HCT116 (cell line): ENCODE results near the gene CDCA4. TPM values are rescaled to one million over a fixed set of nuclear protein-coding genes. Genes with fewer than 3 reads are reported as not detected.

ENCODE experiments used
- ATAC-seq: fragments of 200-7000 bp; cut with Tn5 transposase; 2 replicates; pipeline ENCODE4 v1.9.1; 2020; ENCODE audit warnings: mild to moderate bottlenecking, moderate library complexity
- BruUV-seq: library from RNA; stranded (reverse); fragments of 400-500 nt; replicated peaks from 2 replicates; lab custom pipeline; 2021; lab: Mats Ljungman, UMichigan
- CTCF ChIA-PET: fragments of 300-600 bp; sonication (Branson Sonifier 250); formaldehyde crosslinking; loops from one replicate; lab custom pipeline; 2021; ENCODE audit warnings: antibody characterized with exemption; lab: Charles Lee
- POLR2A ChIA-PET: fragments of 300-600, 350-600 bp; sonication (Branson Sonifier 250); formaldehyde crosslinking; loops from one replicate; lab custom pipeline; 2021; ENCODE audit warnings: antibody characterized with exemption; lab: Charles Lee
- RAD21 ChIA-PET, 2 experiments: fragments of 300-600 bp; sonication (Branson Sonifier 250); formaldehyde crosslinking; loops; one replicate each; lab custom pipeline; 2023; ENCODE audit warnings: low total read pairs in 2 of 2; ENCODE audit not compliant: uncharacterized antibody in 2 of 2, unreplicated experiment in 2 of 2, low non-redundant PET in 1 of 2; lab: Charles Lee
- DNase-seq: peaks from one replicate; pipeline ENCODE4 v3.0.0-alpha.2; 2010; ENCODE audit warnings: low read depth, low spot score
- H2AFZ ChIP-seq: fragments of 200-600 bp; shearing (Covaris generic), sonication (generic); 2 replicates; pipeline ENCODE4 v1.6.1; 2017; ENCODE audit warnings: low read depth, mixed run types, mixed read lengths, antibody characterized with exemption, low read length; ENCODE audit not compliant: poor library complexity, severe bottlenecking
- H3K27ac ChIP-seq: 2 replicates; pipeline ENCODE4 v1.5.1; 2012; ENCODE audit warnings: low read depth, low read length
- H3K27me3 ChIP-seq: fragments of 200-600 bp; sonication (generic); 2 replicates; pipeline ENCODE4 v1.6.1; 2016; ENCODE audit warnings: mixed run types, low read length, mixed read lengths; ENCODE audit not compliant: insufficient read depth
- H3K36me3 ChIP-seq, 2 experiments: fragments of 200-500 bp in 1 of 2; fragments of 200-600 bp in 1 of 2; sonication (Bioruptor generic) in 1 of 2; sonication (generic) in 1 of 2; 2 replicates each; pipeline versions ENCODE4 v1.5.1 to v1.6.1; 2014 to 2016; ENCODE audit warnings: low read length in 2 of 2, inconsistent platforms in 1 of 2, mixed read lengths in 1 of 2, mixed run types in 1 of 2; ENCODE audit not compliant: insufficient read depth in 2 of 2, control insufficient read depth in 1 of 2
- H3K4me1 ChIP-seq, 2 experiments: fragments of 200-600 bp in 1 of 2; sonication (generic) in 1 of 2; 2 replicates each; pipeline versions ENCODE4 v1.5.1 to v1.6.1; 2012 to 2017; ENCODE audit warnings: low read length in 2 of 2, inconsistent platforms in 1 of 2, mild to moderate bottlenecking in 1 of 2, mixed read lengths in 1 of 2, mixed run types in 1 of 2, moderate library complexity in 1 of 2; ENCODE audit not compliant: insufficient read depth in 2 of 2, control insufficient read depth in 1 of 2
- H3K4me2 ChIP-seq: fragments of 200-600 bp; sonication (generic); 2 replicates; pipeline ENCODE4 v1.6.1; 2017; ENCODE audit warnings: mixed run types, low read length, mixed read lengths
- H3K4me3 ChIP-seq, 2 experiments: fragments of 200-600 bp in 1 of 2; sonication (generic) in 1 of 2; replicated peaks in 1 of 2; 2 replicates each; pipeline ENCODE4 v1.5.1; 2011 to 2016; ENCODE audit warnings: low read length in 2 of 2, control low read depth in 1 of 2, low read depth in 1 of 2, mild to moderate bottlenecking in 1 of 2, mixed read lengths in 1 of 2, mixed run types in 1 of 2
- H3K79me2 ChIP-seq: fragments of 200-600 bp; sonication (generic); 2 replicates; pipeline ENCODE4 v1.6.1; 2017; ENCODE audit warnings: mild to moderate bottlenecking, mixed run types, low read length, moderate library complexity, mixed read lengths; ENCODE audit not compliant: insufficient read depth
- H3K9ac ChIP-seq: fragments of 200-600 bp; sonication (generic); 2 replicates; pipeline ENCODE4 v1.6.1; 2016; ENCODE audit warnings: low read length, mixed read lengths
- H3K9me2 ChIP-seq: fragments of 200-600 bp; sonication (generic), shearing (Covaris generic); 2 replicates; pipeline ENCODE4 v1.6.1; 2017; ENCODE audit warnings: mixed run types, mild to moderate bottlenecking, moderate library complexity; ENCODE audit not compliant: insufficient read depth
- H3K9me3 ChIP-seq, 2 experiments: fragments of 200-500 bp in 1 of 2; fragments of 200-600 bp in 1 of 2; sonication (Bioruptor generic) in 1 of 2; sonication (generic) in 1 of 2; 2 replicates each; pipeline ENCODE4 v1.6.1; 2014 to 2017; ENCODE audit warnings: low read length in 2 of 2, mixed read lengths in 2 of 2, inconsistent platforms in 1 of 2, low read depth in 1 of 2, mild to moderate bottlenecking in 1 of 2, mixed run types in 1 of 2, moderate library complexity in 1 of 2; ENCODE audit not compliant: control insufficient read depth in 1 of 2, insufficient read depth in 1 of 2
- H4K20me1 ChIP-seq: fragments of 200-600 bp; sonication (generic), shearing (Covaris generic); 2 replicates; pipeline ENCODE4 v1.6.1; 2017; ENCODE audit warnings: mixed run types, mild to moderate bottlenecking, moderate library complexity; ENCODE audit not compliant: insufficient read depth
- CTCF ChIP-seq, 3 experiments: fragments of 200-600 bp in 1 of 3; sonication (generic) in 1 of 3; IDR thresholded peaks in 2 of 3; conservative IDR thresholded peaks in 1 of 3; 2 replicates each; pipeline ENCODE4 v1.5.1; 2012 to 2017; ENCODE audit warnings: low read depth in 2 of 3, low read length in 2 of 3, antibody characterized with exemption in 1 of 3, borderline replicate concordance in 1 of 3, control low read depth in 1 of 3, mild to moderate bottlenecking in 1 of 3, mixed read lengths in 1 of 3, mixed run types in 1 of 3, moderate library complexity in 1 of 3; ENCODE audit not compliant: insufficient read depth in 1 of 3
- ELF1 ChIP-seq: IDR thresholded peaks from 2 replicates; pipeline ENCODE4 v1.6.1; 2012; ENCODE audit warnings: low read depth, borderline replicate concordance
- EZH2 ChIP-seq: fragments of 200-600 bp; sonication (generic); IDR thresholded peaks from 2 replicates; pipeline ENCODE4 v1.6.1; 2017; ENCODE audit warnings: antibody characterized with exemption, mixed run types
- FOSL1 ChIP-seq: IDR thresholded peaks from 2 replicates; pipeline ENCODE4 v1.6.1; 2012; ENCODE audit warnings: low read depth
- JUND ChIP-seq: IDR thresholded peaks from 2 replicates; pipeline ENCODE4 v1.6.1; 2012
- RAD21 ChIP-seq: IDR thresholded peaks from 2 replicates; pipeline ENCODE4 v1.6.1; 2012; ENCODE audit warnings: low read depth, mild to moderate bottlenecking
- SIN3A ChIP-seq: IDR thresholded peaks from 2 replicates; pipeline ENCODE4 v1.6.1; 2012; ENCODE audit warnings: low read depth
- SP1 ChIP-seq: IDR thresholded peaks from 2 replicates; pipeline ENCODE4 v1.6.1; 2012; ENCODE audit warnings: low read depth
- YY1 ChIP-seq: IDR thresholded peaks from 2 replicates; pipeline ENCODE4 v1.6.1; 2011; ENCODE audit warnings: low read length, low read depth, moderate library complexity, mild to moderate bottlenecking; ENCODE audit not compliant: insufficient replicate concordance; ENCODE audit errors: extremely low read depth
- ZBTB33 ChIP-seq: IDR thresholded peaks from 2 replicates; pipeline ENCODE4 v1.6.1; 2011; ENCODE audit warnings: mild to moderate bottlenecking, low read length, moderate library complexity; ENCODE audit not compliant: insufficient replicate concordance; ENCODE audit errors: extremely low read depth
- ZFX ChIP-seq: fragments of 450-650 bp; IDR thresholded peaks from 2 replicates; pipeline ENCODE4 v1.6.1; 2017
- intact Hi-C: fragments of 100-400 bp; cut with micrococcal nuclease; formaldehyde crosslinking; loops from 2 replicates; pipeline ENCODE4 v1.10.0; 2022
- total RNA-seq: library from RNA; stranded (reverse); gene quantifications from one replicate; pipeline ENCODE4 v1.2.1, GENCODE V29; 2021; ENCODE audit not compliant: unreplicated experiment

Gene CDCA4
- total RNA-seq, 1 experiment from 2014 or later = 62.4 TPM

GRCh38 chr14:105019861-105020814, 745 bp downstream of the CDCA4 start:
- Histone ChIP-seq H2AFZ (no peak overlapping the region), H3K9me3 (no peaks in the 10 kb centered on the region), H4K20me1 (peaks cover 31% of the 10 kb centered on the region; the same call in 1 of the 2 replicates), H3K27me3 (no peaks in the 10 kb centered on the region), H3K36me3 (peaks cover 0 to 19% of the 10 kb centered on the region in 2 experiments; a peak in 1 of 4 replicates)
- POLR2A ChIA-PET = interaction anchor here (1.3 to 1.9 kb wide), 3 partner anchors 9 to 50 kb away, joined by 3 to 10 read pairs (median 5); no protein-coding TSS in a partner anchor
- intact Hi-C loops = loop anchor here (2.0 kb wide), 1 partner anchor 47 kb away; no protein-coding TSS in a partner anchor
- TF ChIP-seq SIN3A (no peak), JUND (no peak), ELF1 (no peak), YY1 (no peak), ZFX (peak; percentile 94), RAD21 (no peak)
- TF ChIP-seq, all 23 proteins: peak for 1
- CTCF ChIA-PET = interaction anchor here (0.9 to 2.6 kb wide), 3 partner anchors 26 to 47 kb away, joined by 3 to 13 read pairs (median 6); no protein-coding TSS in a partner anchor
- no peak for DNase-seq
- H3K9me2 ChIP-seq = no peaks in the 10 kb centered on the region
- ATAC-seq = peak; percentile 1
- peak overlapping the region; percentile 98 for H3K4me2 ChIP-seq
- BruUV-seq = TSS peak; percentile 65
- H3K79me2 ChIP-seq = peaks cover 69% of the 10 kb centered on the region
- peak overlapping the region; percentile 99 for H3K9ac ChIP-seq
- H3K4me1 ChIP-seq = peaks cover 45 to 67% of the 10 kb centered on the region in 2 experiments
- peak overlapping the region; percentile 74 to 97 for H3K4me3 ChIP-seq
- RAD21 ChIA-PET = no interaction called here
- H3K27ac ChIP-seq = peak overlapping the region; percentile 95

- POLR2A ChIA-PET = interaction anchor here (0.8 kb wide), 1 partner anchor 45 kb away, joined by 3 read pairs; no protein-coding TSS in a partner anchor
- RAD21 ChIA-PET = no interaction called here
- no TSS peak for BruUV-seq
- Histone ChIP-seq H3K4me1 (peaks cover 29 to 50% of the 10 kb centered on the region in 2 experiments), H3K9me2 (no peaks in the 10 kb centered on the region), H3K9ac (no peak overlapping the region), H3K27me3 (no peaks in the 10 kb centered on the region), H3K27ac (no peak overlapping the region; the same call in 1 of the 2 replicates), H3K4me2 (no peak overlapping the region), H3K79me2 (peaks cover 86% of the 10 kb centered on the region), H3K36me3 (peaks cover 0 to 19% of the 10 kb centered on the region in 2 experiments; a peak in 1 of 4 replicates), H2AFZ (no peak overlapping the region), H3K4me3 (no peak overlapping the region), H4K20me1 (peaks cover 35% of the 10 kb centered on the region; the same call in 1 of the 2 replicates), H3K9me3 (no peaks in the 10 kb centered on the region)
- DNase-seq = no peak
- intact Hi-C loops = no loop called here
- CTCF ChIA-PET = interaction anchor here (1.7 kb wide), 1 partner anchor 27 kb away, joined by 4 read pairs; no protein-coding TSS in a partner anchor
- no peak for ATAC-seq
- TF ChIP-seq SP1 = no peak
- TF ChIP-seq EZH2 = no peak
- TF ChIP-seq JUND = no peak
- no peak for TF ChIP-seq FOSL1
- TF ChIP-seq SIN3A = no peak
- no peak for TF ChIP-seq ZBTB33
- no peak for TF ChIP-seq CTCF (IDR thresholded peaks at IDR 0.05 in 2 of 3, conservative IDR thresholded peaks at IDR 0.05 in 1 of 3; ENCODE audit: borderline replicate concordance in 1 of 3, insufficient read depth in 1 of 3, low read depth in 2 of 3, low read length in 2 of 3)
Observed at GRCh38 chr14:105018414-105018813, 2.5 kb downstream of the CDCA4 start.
